NCI-H82 treated with DMSO at 0.1 percent for 48 hours (cell line): Measurements from ENCODE around the gene NSMCE4A.
"Not testable (repeated sequence)": the region's sequence is repeated elsewhere in the genome, so short reads cannot be mapped to it uniquely, and the experiment has no call there.

Experiments
- DNase-seq: peaks from one replicate; lab custom pipeline; 2025; ENCODE audit not compliant: unreplicated experiment; lab: John Stamatoyannopoulos, UW

The NSMCE4A gene

DNA sequence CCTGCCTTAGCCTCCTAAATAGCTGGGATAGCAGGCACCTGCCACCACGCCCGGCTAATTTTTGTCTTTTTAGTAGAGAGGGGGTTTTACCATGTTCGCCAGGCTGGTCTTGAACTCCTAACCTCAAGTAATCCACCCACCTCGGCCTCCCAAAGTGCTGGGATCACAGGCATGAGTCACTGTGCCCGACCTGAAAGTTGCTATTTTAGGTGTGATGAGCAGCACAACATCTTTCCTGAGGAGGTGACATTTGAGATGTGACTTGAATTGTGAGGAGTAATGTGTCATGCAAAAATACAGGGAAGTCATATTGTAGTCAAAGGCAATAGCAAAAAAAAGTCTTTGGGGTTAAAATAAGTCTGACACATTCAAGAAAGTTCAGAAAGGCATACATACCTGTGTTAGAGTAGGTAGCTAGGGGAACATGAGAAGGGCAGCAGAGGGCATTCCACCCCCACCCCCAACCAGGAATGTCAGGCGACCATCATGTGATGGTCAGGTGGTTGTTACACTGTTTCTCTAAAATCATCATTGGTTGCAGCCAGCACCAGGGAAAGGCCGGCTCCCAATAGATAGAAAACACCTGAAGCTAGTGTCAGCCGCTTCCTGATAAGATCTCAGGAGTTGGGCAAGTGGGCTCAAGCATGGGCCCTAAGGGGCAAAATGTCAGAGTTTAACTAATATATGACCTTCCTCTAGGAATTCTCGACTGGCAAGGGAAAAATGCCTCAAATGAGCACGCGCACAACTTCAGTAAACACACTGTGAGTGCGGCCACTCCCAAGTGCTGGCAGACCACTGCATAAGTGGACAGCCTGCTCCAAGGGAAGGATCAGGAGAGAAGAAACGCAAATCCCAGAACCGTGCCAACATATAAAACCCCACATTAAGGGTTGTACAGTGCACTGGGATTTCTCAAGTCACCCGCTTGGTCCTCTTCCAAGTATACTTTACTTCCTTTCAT is 13.6 kb upstream of the NSMCE4A start, which contains the start of gene TACC2:
Gene TACC2, plus strand, starts transcription at position 803 of the 964 bp plus-strand sequence. CDS start 32,819 bp downstream, outside the sequence.
- DNase-seq = no peak

- DNase-seq = no peak
These were observed 9.4 kb upstream of the NSMCE4A start for GRCh38 chr10:121984463-121984862.

DNA sequence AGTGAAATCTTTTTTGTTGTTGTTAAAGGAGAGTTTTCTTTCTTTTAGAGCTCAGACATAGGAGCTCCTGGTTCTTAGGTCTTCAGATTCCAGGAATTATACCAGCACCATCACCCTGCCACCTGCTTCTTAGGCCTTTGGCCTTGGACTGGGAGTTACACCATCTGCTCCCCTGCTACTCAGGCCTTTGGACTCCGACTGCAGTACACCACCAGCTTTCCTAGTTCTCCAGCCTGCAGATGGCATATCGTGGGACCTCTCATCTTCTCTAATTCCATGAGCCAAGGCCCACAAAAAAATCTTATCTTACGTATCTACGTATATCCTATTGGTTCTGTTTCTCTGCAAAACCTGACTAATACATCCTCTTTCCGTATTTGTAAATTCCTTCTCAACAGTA is 8.8 kb upstream of the NSMCE4A start:
- DNase-seq = no peak

- no peak for DNase-seq
These were observed 6.3 kb upstream of the NSMCE4A start for GRCh38 chr10:121981346-121981745.

GRCh38 chr10:121978511-121978910 is 3.5 kb upstream of the NSMCE4A start:
- DNase-seq = no peak

GRCh38 chr10:121976607-121977006 is 1.6 kb upstream of the NSMCE4A start:
- no peak for DNase-seq

GRCh38 chr10:121975295-121976086 is 474 bp upstream of the NSMCE4A start:
- DNase-seq = no peak

GRCh38 chr10:121974019-121974534 is 940 bp downstream of the NSMCE4A start:
- no peak for DNase-seq

DNA sequence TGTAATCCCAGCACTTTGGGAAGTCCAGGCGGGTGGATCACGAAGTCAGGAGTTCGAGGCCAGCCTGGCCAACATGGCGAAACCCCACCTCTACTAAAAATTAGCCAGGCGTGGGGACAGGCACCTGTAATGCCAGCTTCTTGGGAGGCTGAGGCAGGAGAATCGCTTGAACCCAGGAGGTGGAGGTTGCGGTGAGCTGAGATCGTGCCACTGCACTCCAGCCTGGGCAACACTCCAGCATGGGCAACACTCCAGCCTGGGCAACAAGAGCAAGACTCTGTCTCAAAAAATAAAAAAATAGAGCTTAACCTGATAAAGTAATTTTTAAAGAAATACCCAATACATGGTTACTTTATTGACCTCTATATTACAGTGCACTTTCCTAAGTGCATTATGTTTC is 5.9 kb downstream of the NSMCE4A start:
- DNase-seq = not testable (repeated sequence)

- DNase-seq = no peak
These were observed 9.0 kb downstream of the NSMCE4A start for GRCh38 chr10:121965996-121966395.

GRCh38 chr10:121961456-121961855 is 13.6 kb downstream of the NSMCE4A start:
- DNase-seq = no peak

GRCh38 chr10:121959671-121960070 is 15.3 kb downstream of the NSMCE4A start:
- no peak for DNase-seq

GRCh38 chr10:121956111-121957061 is 18.6 kb downstream of the NSMCE4A start:
- no peak for DNase-seq

GRCh38 chr10:121952226-121952625 is 22.8 kb downstream of the NSMCE4A start:
- no peak for DNase-seq

DNA sequence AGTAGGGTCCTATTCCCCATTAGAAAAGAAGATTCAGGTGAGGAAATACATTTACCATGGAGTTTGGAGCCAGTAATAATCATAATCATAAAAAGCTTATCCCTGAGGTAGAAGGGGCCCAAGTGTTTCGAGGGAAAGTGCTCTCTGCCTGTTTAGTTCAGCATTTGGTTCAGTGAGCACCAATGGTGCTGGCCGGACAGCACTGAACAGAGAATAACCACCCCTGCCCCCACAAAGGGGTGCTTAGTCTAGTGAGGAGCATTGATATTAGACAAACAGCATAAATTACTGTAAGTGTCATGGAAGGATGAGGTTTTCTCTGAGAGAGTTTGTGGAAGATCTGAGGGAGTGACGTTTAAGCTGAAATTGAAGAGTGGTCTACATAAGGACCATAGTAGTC is 25.6 kb downstream of the NSMCE4A start:
- no peak for DNase-seq

GRCh38 chr10:121949049-121949448 is 26.0 kb downstream of the NSMCE4A start:
- no peak for DNase-seq

- DNase-seq = no peak
These were observed 27.4 kb downstream of the NSMCE4A start for GRCh38 chr10:121947343-121948330.

DNA sequence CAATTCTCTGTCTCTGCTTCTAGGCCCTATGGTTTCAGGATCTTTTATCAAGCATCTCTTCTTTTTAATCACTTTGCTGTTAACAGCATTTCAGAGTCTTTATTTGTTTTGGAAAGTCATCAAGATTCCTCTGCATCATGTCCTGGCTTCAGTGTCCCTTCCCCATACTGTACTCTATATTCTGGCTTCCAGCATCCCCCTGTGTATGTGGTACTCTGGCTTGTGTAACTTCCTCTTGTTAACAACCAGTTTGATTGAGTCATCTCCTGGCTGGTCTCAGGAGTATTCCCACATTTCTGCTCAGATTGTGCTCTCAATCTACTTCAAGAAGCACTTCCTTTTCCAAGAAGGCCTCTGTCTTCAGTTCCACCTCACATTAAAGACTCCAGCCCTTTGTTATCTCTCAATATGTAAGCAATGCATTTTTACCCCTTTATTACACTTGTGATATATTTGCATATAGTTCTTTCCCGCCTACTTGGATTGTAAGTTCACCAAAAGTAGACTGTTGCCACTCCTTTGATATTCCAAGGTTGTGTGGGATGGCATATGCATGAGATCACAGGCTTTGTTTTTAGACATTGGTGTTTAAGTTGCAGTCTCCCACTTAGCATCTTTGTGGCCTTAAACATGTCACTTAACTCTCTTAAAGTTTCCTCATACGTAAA is 32.1 kb downstream of the NSMCE4A start:
- no peak for DNase-seq

DNA sequence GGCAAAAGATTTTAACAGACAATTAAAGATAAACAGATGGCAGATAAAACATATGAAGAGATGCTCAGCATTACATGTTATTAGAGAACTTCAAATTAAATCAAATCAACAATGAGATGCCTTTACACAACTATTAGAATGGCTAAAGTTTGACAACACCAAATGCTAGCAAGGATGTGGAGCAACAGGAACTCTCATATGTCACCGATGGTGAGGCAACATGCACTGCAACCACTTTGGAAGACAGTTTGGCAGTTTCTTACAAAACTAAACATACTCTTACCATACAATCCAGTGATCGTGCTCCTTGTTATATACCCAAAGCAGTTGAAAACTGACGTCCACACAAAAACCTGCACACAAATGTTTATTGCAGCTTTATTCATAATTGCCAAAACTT is 33.5 kb downstream of the NSMCE4A start:
- DNase-seq = no peak
